ENCODE data around the gene CTXN2.

DNA sequence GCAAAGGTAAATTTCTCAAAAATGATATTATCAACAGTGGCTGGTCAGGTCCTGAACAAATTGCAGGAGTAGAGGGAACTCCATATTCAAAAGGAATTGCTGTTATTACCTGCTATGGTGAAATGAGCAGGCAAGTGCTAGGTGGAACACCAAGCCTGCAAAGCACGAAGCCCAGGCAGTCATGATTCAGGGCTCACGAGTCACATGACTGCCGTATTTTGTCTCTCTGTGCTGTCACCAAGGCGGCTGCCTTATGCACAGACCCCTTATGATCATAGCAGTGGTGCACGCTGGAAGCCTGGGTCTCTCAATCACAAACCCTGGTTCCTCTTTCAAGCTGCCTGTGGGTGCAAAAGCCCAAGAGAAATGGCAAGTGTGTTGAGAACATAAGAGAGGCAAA, 39.0 kb downstream of the CTXN2 start:
- TF ChIP-seq, protein P1, sequence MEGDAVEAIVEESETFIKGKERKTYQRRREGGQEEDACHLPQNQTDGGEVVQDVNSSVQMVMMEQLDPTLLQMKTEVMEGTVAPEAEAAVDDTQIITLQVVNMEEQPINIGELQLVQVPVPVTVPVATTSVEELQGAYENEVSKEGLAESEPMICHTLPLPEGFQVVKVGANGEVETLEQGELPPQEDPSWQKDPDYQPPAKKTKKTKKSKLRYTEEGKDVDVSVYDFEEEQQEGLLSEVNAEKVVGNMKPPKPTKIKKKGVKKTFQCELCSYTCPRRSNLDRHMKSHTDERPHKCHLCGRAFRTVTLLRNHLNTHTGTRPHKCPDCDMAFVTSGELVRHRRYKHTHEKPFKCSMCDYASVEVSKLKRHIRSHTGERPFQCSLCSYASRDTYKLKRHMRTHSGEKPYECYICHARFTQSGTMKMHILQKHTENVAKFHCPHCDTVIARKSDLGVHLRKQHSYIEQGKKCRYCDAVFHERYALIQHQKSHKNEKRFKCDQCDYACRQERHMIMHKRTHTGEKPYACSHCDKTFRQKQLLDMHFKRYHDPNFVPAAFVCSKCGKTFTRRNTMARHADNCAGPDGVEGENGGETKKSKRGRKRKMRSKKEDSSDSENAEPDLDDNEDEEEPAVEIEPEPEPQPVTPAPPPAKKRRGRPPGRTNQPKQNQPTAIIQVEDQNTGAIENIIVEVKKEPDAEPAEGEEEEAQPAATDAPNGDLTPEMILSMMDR (IDR thresholded peaks at IDR 0.05 in 8 of 11, conservative IDR thresholded peaks at IDR 0.05 in 3 of 11), result no peak
- TF ChIP-seq POLR2A (IDR thresholded peaks at IDR 0.05), result no peak

All from spleen (tissue), 7 donors.